Measurements from ENCODE around the gene NUP214.

- TF ChIP-seq, protein P1, sequence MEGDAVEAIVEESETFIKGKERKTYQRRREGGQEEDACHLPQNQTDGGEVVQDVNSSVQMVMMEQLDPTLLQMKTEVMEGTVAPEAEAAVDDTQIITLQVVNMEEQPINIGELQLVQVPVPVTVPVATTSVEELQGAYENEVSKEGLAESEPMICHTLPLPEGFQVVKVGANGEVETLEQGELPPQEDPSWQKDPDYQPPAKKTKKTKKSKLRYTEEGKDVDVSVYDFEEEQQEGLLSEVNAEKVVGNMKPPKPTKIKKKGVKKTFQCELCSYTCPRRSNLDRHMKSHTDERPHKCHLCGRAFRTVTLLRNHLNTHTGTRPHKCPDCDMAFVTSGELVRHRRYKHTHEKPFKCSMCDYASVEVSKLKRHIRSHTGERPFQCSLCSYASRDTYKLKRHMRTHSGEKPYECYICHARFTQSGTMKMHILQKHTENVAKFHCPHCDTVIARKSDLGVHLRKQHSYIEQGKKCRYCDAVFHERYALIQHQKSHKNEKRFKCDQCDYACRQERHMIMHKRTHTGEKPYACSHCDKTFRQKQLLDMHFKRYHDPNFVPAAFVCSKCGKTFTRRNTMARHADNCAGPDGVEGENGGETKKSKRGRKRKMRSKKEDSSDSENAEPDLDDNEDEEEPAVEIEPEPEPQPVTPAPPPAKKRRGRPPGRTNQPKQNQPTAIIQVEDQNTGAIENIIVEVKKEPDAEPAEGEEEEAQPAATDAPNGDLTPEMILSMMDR (IDR thresholded peaks at IDR 0.05) = no peak
- TF ChIP-seq POLR2A (IDR thresholded peaks at IDR 0.05) = no peak
Measured at GRCh38 chr9:131188976-131189375, 63.6 kb downstream of the NUP214 start.

All from uterus (tissue), 2 donors.